Measurements from ENCODE around the gene ARHGDIA. TPM values are rescaled to one million over a fixed set of nuclear protein-coding genes. Genes with fewer than 3 reads are reported as not detected.
A peak's percentile ranks its signal among the peaks of the same experiment; 100 is the strongest.

ARHGDIA gene
- polyA plus RNA-seq, 1 experiment = 62.2 TPM

DNA sequence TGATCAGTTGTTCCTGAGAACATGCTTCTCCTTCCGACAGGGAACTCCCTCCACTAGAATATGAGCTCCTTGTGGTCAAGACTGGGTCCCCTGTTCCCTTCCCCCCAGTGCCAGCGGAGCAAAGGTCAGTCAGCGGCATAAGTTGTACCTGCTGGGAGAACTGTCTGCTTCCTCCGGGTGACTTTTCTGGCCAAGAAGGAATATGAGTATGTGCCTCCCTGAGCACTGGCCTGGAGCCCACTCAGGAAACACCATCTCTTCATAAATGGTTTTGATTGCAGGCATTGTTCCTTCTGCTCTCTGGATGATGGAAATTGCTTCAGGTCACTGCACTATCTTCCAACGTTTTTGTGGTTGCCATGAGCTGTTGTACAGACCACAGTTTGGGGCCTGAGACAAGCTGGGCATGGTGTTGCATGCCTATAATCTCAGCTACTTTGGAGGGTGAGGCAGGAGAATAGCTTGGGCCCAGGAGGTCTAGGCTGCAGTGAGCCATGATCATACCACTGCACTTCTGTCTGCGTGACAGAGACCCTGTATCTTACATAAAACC is 7.9 kb downstream of the ARHGDIA start:
- TF ChIP-seq, protein P1, sequence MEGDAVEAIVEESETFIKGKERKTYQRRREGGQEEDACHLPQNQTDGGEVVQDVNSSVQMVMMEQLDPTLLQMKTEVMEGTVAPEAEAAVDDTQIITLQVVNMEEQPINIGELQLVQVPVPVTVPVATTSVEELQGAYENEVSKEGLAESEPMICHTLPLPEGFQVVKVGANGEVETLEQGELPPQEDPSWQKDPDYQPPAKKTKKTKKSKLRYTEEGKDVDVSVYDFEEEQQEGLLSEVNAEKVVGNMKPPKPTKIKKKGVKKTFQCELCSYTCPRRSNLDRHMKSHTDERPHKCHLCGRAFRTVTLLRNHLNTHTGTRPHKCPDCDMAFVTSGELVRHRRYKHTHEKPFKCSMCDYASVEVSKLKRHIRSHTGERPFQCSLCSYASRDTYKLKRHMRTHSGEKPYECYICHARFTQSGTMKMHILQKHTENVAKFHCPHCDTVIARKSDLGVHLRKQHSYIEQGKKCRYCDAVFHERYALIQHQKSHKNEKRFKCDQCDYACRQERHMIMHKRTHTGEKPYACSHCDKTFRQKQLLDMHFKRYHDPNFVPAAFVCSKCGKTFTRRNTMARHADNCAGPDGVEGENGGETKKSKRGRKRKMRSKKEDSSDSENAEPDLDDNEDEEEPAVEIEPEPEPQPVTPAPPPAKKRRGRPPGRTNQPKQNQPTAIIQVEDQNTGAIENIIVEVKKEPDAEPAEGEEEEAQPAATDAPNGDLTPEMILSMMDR (IDR thresholded peaks at IDR 0.05; ENCODE audit: low read depth, low read length) = no peak
- no peaks in the 10 kb centered on the region for H3K27me3 ChIP-seq (ENCODE audit: control insufficient read depth, insufficient read depth, low read length)
- DNase-seq (ENCODE audit: low read depth, low spot score) = no peak
- peak overlapping the region; percentile 31 for H3K27ac ChIP-seq (ENCODE audit: low read depth, low read length)
- H3K4me3 ChIP-seq (ENCODE audit: low read depth, low read length) = no peak overlapping the region
- ChIA-PET POLR2A (no interaction called here), CTCF (no interaction called here)
- no peaks in the 10 kb centered on the region; the same call in 1 of the 2 replicates for H3K9me3 ChIP-seq (ENCODE audit: control insufficient read depth, insufficient read depth, low read length)

DNA sequence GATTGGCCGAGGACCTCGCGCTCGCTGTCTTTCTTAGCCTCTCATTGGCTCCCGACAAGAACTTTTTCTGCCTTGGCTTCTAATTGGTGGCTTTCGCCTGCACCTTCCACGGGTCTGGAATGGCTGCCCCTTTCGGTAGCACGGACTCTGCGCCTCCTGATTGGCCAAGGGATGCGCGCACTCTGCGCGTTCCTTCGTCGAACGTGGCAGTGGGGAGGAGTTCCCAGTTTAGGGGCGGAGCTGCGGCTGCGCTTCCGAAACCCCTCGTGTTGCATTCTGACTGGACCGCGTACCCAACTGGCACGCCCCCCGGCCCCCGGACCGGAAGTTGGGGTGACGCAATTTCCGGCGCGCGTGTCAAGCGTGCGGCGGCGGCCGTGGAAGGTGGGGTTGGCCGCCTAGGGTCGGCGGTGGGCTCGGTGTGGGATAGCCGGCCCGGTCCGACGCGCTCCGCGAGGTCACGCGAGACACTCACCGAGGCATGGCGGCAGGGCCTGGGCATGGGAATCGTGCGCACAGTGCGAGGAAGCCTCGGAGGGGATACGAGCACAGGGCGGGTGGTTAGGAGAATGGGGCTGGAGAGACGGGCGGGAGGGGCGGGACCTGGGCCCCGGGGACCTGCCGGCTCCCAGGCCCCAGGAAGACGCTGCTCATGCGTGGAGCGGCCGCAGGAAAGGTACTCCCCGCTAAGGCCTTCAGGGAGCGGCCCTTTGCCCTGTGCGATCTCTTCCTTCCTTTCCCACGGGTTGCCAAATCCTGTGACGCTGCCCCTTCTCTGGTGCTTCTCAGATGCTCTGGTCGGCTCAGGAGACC is 10.2 kb downstream of the ARHGDIA start:
- CTCF ChIA-PET = no interaction called here

GRCh38 chr17:81859906-81860755 is 11.0 kb downstream of the ARHGDIA start, which contains the start of gene P4HB:
P4HB (minus strand) TSS chr17:81860535; CDS start chr17:81860471, 64 bp downstream.
- Histone ChIP-seq H3K27ac (ENCODE audit: low read depth, low read length) (peak within 1 kb of the TSS; percentile 98), H3K9me3 (ENCODE audit: control insufficient read depth, insufficient read depth, low read length) (no peaks in the 10 kb centered on the region), H3K27me3 (ENCODE audit: control insufficient read depth, insufficient read depth, low read length) (no peaks in the 10 kb centered on the region), H3K4me3 (ENCODE audit: low read depth, low read length) (peak within 1 kb of the TSS; percentile 95)
- no peak for DNase-seq (ENCODE audit: low read depth, low spot score)
- TF ChIP-seq, protein P1 (IDR thresholded peaks at IDR 0.05; ENCODE audit: low read depth, low read length) = no peak
- ChIA-PET POLR2A (interaction anchor here (0.6 to 1.6 kb wide), 11 partner anchors 8 to 157 kb away, joined by 3 to 11 read pairs (median 4); partner anchors contain the start of genes MCRIP1 and MRPL12), CTCF (no interaction called here)

More for the DNA sequence above, 10.2 kb downstream of the ARHGDIA start:
- POLR2A ChIA-PET = interaction anchor here (0.6 to 1.6 kb wide), 15 partner anchors 9 to 174 kb away, joined by 3 to 11 read pairs (median 4); partner anchors contain the start of genes ALYREF, ANAPC11, MCRIP1 and MRPL12
- Histone ChIP-seq H3K27me3 (ENCODE audit: control insufficient read depth, insufficient read depth, low read length) (no peaks in the 10 kb centered on the region), H3K4me3 (ENCODE audit: low read depth, low read length) (peak overlapping the region; percentile 81), H3K27ac (ENCODE audit: low read depth, low read length) (peak overlapping the region; percentile 98), H3K9me3 (ENCODE audit: control insufficient read depth, insufficient read depth, low read length) (no peaks in the 10 kb centered on the region)
- TF ChIP-seq, protein P1 (IDR thresholded peaks at IDR 0.05; ENCODE audit: low read depth, low read length) = no peak
- DNase-seq (ENCODE audit: low read depth, low spot score) = peak; percentile 100

DNA sequence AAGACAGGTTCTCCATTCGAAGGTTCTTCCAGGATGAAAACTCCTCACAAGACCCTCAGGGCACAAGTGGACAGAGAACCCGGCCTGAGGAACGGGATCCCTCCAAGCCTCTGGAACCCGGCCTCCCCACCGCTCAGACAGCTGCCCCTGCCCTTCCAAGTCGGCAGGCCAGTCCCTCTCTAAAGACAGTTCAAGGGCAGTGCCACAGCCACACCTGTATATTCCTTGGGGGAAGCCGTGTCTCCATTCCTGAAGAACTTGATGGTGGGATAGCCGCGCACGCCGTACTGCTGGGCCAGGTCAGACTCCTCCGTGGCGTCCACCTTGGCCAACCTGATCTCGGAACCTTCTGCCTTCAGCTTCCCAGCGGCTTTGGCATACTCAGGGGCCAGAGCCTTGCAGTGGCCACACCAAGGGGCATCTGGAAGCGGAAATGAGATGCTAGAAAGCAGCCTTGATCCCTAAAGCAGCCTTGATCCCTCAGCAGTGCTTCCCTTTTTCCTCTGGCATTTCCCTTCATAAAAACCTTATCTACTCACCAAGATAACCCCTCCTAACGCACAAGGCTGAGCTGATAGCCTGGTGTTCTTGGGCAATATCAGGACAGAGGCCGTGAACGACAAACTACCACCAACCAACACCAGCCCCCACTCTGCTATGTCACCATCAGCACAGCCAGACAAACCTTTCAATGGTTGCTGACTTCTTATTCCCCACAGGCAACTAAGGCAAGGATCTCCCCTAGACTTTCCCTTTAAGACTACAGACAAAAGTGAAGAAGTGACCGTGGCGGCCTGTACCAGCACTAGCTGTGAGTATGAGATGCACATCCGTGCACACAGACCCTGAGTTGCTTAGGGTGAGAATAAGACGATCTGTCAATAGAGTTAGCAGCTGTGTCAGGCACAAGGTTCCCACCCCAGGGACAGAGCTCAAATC is 11.9 kb downstream of the ARHGDIA start:
- ChIA-PET CTCF (no interaction called here), POLR2A (interaction anchor here (1.0 to 1.3 kb wide), 3 partner anchors 10 to 156 kb away, joined by 3 to 6 read pairs (median 4); partner anchors contain the start of genes MCRIP1 and MRPL12)
- Histone ChIP-seq H3K27me3 (ENCODE audit: control insufficient read depth, insufficient read depth, low read length) (no peaks in the 10 kb centered on the region), H3K4me3 (ENCODE audit: low read depth, low read length) (peak overlapping the region; percentile 95), H3K9me3 (ENCODE audit: control insufficient read depth, insufficient read depth, low read length) (no peaks in the 10 kb centered on the region), H3K27ac (ENCODE audit: low read depth, low read length) (peak overlapping the region; percentile 57)
- no peak for DNase-seq (ENCODE audit: low read depth, low spot score)
- TF ChIP-seq, protein P1 (IDR thresholded peaks at IDR 0.05; ENCODE audit: low read depth, low read length) = no peak
